GM18867 (cell line): ENCODE measurements around the gene ABHD8.

Source experiments
- ATAC-seq: cut with Tn5 transposase; IDR thresholded peaks from one replicate; pipeline ENCODE4 v1.9.1; 2021; ENCODE audit warnings: mild to moderate bottlenecking, moderate library complexity; ENCODE audit not compliant: unreplicated experiment

The ABHD8 gene

GRCh38 chr19:17334414-17335409 is 31.5 kb upstream of the ABHD8 start, which contains the start of gene ANO8:
Gene ANO8 (minus strand): TSS chr19:17334855. CDS start chr19:17334670, 185 bp downstream.
- ATAC-seq: peak; percentile 47

- no peak for ATAC-seq
Measured at GRCh38 chr19:17333611-17334413, 30.6 kb upstream of the ABHD8 start.

GRCh38 chr19:17332677-17333581 is 29.7 kb upstream of the ABHD8 start:
- no peak for ATAC-seq

- ATAC-seq: no peak
Measured at GRCh38 chr19:17332360-17332676, 29.1 kb upstream of the ABHD8 start.

GRCh38 chr19:17331045-17331558 is 27.9 kb upstream of the ABHD8 start:
- ATAC-seq: no peak

GRCh38 chr19:17330262-17331044 is 27.2 kb upstream of the ABHD8 start:
- ATAC-seq: no peak

- ATAC-seq: no peak
Measured at GRCh38 chr19:17329366-17330261, 26.4 kb upstream of the ABHD8 start.

- ATAC-seq: no peak
Measured at GRCh38 chr19:17328517-17329365, 25.5 kb upstream of the ABHD8 start.

GRCh38 chr19:17327654-17328516 is 24.7 kb upstream of the ABHD8 start:
- no peak for ATAC-seq

GRCh38 chr19:17327068-17327653 is 23.9 kb upstream of the ABHD8 start:
- no peak for ATAC-seq

GRCh38 chr19:17326595-17326966 is 23.4 kb upstream of the ABHD8 start:
- no peak for ATAC-seq

- no peak for ATAC-seq
Measured at GRCh38 chr19:17325881-17326594, 22.8 kb upstream of the ABHD8 start.

GRCh38 chr19:17325133-17325532 is 21.9 kb upstream of the ABHD8 start:
- ATAC-seq: no peak

- no peak for ATAC-seq
Measured at GRCh38 chr19:17324357-17325114, 21.3 kb upstream of the ABHD8 start.

GRCh38 chr19:17323964-17324332 is 20.7 kb upstream of the ABHD8 start:
- no peak for ATAC-seq
